GM12873 (cell line): ENCODE measurements around the gene SHC3.

Source experiments
- CTCF ChIP-seq: IDR thresholded peaks from 2 replicates; pipeline ENCODE4 v1.5.1; 2012; ENCODE audit warnings: low read depth, mild to moderate bottlenecking, moderate library complexity, low read length, control low read depth; ENCODE audit not compliant: insufficient read depth; ENCODE audit errors: missing control alignments

SHC3 gene

GRCh38 chr9:88972401-88972800 is 206.2 kb downstream of the SHC3 start:
- no peak for TF ChIP-seq CTCF

- no peak for TF ChIP-seq CTCF
These were observed 207.3 kb downstream of the SHC3 start for GRCh38 chr9:88971131-88971960.

- no peak for TF ChIP-seq CTCF
These were observed 208.8 kb downstream of the SHC3 start for GRCh38 chr9:88969646-88970373.

GRCh38 chr9:88968799-88969198 is 209.8 kb downstream of the SHC3 start:
- TF ChIP-seq CTCF, result no peak

- no peak for TF ChIP-seq CTCF
These were observed 211.5 kb downstream of the SHC3 start for GRCh38 chr9:88966894-88967676.

DNA sequence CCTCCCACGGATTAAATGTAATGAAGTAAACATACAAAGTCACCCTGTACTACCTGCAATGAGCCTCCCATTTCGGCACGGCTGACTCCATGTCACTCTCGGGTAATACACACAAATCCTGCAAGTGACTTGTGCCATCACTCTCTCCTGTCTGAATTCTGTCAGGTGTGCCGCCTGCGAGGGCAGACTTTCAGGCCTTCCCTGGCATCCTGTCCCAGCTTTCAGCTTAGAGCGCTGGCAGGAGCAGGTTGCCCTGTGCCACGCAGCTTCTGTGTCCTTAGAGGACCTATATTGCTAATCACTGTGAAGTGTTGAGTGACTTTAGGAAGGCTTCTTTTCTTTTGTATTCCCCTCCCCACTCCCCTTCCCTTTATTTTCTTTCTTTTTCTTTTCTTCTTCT is 213.1 kb downstream of the SHC3 start:
- TF ChIP-seq CTCF, result no peak

GRCh38 chr9:88960632-88961031 is 218.0 kb downstream of the SHC3 start:
- no peak for TF ChIP-seq CTCF
